ENCODE measurements around the gene MOSPD3.

MOSPD3 gene, protein sequence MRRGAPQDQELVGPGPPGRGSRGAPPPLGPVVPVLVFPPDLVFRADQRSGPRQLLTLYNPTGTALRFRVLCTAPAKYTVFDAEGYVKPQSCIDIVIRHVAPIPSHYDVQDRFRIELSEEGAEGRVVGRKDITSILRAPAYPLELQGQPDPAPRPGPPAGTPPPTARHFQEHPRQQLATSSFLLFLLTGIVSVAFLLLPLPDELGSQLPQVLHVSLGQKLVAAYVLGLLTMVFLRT

DNA sequence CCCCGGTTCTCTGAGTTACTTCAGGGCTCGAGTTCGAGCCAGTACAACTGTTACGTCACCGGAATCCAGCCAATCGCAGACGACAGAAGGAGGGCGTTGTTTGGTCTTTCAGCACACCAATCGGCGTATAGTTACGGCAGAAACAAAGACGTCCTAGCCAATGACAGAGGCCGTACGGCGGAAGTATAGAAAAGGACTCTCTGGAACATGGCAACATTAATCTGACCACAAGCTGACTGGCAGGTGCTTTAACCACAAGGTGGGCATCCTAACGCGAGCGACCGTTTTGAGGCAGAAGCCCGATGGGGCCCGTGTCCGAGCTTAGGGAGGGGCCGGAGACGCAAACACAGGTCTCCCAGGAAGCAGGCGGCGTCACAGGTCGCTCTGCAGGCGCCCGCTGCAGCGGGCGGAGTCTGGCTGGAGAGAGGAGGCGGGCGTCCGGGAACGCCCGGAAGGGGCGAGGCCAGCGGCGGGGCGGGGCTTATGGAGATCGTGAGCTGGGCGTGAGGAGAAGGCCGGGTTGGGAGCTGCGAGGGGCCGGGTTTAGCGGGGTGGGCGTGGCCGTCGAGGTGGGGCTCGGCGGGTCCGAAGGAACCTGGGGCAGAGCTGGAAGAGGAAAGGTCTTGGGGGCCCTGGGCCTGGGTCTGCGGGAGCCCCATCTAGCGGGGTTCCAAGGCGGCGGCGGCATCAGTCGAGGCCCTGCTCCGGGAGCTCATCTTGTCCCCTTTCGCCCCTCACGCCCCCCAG, at the start of gene MOSPD3:
Gene MOSPD3 (plus strand): TSS at position 558 of the 747 bp plus-strand sequence. CDS start 252 bp downstream, outside the sequence.
- TF ChIP-seq ZBTB7A (IDR thresholded peaks at IDR 0.05; ENCODE audit: low read depth): peak; percentile 76; the same call in 1 of the 2 replicates
- TF ChIP-seq TAF1 (IDR thresholded peaks at IDR 0.05; ENCODE audit: low read depth): peak; percentile 34
- peak; percentile 37; the same call in 1 of the 2 replicates for TF ChIP-seq FOXM1 (IDR thresholded peaks at IDR 0.05; ENCODE audit: borderline replicate concordance, low read depth)
- no peak for TF ChIP-seq NFIC (IDR thresholded peaks at IDR 0.05)
- peak; percentile 75 for TF ChIP-seq CREB1 (IDR thresholded peaks at IDR 0.05; ENCODE audit: low read depth)
- TF ChIP-seq YY1 (IDR thresholded peaks at IDR 0.05; ENCODE audit: low read depth): peak; percentile 63; the same call in 1 of the 2 replicates
- no peak for TF ChIP-seq EP300 (IDR thresholded peaks at IDR 0.05; ENCODE audit: borderline replicate concordance)

DNA sequence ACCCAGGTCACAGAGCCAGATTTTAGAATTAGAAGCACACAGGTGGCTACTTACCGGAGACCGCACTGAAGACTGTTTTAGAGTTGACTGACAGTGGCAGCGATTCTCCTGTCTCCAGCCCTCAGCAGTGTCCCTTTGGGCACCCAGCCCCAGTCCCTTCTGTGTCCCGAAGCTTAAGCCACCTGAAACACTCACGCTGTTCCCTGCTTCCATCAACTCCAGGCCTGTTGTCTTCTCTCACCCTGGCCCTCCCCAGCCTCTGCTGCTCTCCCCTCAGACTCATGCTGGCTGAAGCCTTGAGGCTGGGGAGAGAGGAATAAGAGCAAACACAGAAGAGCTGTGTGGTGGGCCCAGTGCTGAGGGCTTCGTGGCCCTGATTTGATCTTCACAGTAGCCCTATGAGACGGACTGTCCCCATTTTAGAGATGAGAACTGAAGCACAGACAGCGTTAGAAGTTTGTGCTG, 49.2 kb upstream of the MOSPD3 start:
- TF ChIP-seq TCF12 (IDR thresholded peaks at IDR 0.05; ENCODE audit: low read depth): no peak
- TF ChIP-seq ZBTB7A (IDR thresholded peaks at IDR 0.05; ENCODE audit: low read depth): no peak
- no peak for TF ChIP-seq YY1 (IDR thresholded peaks at IDR 0.05; ENCODE audit: low read depth)
- no peak for TF ChIP-seq CEBPB (IDR thresholded peaks at IDR 0.05)
- TF ChIP-seq FOXM1 (IDR thresholded peaks at IDR 0.05; ENCODE audit: borderline replicate concordance, low read depth): no peak
- no peak for TF ChIP-seq RAD21 (IDR thresholded peaks at IDR 0.05; ENCODE audit: low read depth)
- TF ChIP-seq EP300 (IDR thresholded peaks at IDR 0.05; ENCODE audit: borderline replicate concordance): no peak
- no peak for TF ChIP-seq EGR1 (IDR thresholded peaks at IDR 0.05)
- no peak for TF ChIP-seq TAF1 (IDR thresholded peaks at IDR 0.05; ENCODE audit: low read depth)
- TF ChIP-seq, protein P1, sequence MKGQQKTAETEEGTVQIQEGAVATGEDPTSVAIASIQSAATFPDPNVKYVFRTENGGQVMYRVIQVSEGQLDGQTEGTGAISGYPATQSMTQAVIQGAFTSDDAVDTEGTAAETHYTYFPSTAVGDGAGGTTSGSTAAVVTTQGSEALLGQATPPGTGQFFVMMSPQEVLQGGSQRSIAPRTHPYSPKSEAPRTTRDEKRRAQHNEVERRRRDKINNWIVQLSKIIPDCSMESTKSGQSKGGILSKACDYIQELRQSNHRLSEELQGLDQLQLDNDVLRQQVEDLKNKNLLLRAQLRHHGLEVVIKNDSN (IDR thresholded peaks at IDR 0.05): no peak
- no peak for TF ChIP-seq TEAD4 (IDR thresholded peaks at IDR 0.05)
- TF ChIP-seq NFIC (IDR thresholded peaks at IDR 0.05): no peak
- TF ChIP-seq, protein P2, sequence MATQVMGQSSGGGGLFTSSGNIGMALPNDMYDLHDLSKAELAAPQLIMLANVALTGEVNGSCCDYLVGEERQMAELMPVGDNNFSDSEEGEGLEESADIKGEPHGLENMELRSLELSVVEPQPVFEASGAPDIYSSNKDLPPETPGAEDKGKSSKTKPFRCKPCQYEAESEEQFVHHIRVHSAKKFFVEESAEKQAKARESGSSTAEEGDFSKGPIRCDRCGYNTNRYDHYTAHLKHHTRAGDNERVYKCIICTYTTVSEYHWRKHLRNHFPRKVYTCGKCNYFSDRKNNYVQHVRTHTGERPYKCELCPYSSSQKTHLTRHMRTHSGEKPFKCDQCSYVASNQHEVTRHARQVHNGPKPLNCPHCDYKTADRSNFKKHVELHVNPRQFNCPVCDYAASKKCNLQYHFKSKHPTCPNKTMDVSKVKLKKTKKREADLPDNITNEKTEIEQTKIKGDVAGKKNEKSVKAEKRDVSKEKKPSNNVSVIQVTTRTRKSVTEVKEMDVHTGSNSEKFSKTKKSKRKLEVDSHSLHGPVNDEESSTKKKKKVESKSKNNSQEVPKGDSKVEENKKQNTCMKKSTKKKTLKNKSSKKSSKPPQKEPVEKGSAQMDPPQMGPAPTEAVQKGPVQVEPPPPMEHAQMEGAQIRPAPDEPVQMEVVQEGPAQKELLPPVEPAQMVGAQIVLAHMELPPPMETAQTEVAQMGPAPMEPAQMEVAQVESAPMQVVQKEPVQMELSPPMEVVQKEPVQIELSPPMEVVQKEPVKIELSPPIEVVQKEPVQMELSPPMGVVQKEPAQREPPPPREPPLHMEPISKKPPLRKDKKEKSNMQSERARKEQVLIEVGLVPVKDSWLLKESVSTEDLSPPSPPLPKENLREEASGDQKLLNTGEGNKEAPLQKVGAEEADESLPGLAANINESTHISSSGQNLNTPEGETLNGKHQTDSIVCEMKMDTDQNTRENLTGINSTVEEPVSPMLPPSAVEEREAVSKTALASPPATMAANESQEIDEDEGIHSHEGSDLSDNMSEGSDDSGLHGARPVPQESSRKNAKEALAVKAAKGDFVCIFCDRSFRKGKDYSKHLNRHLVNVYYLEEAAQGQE (IDR thresholded peaks at IDR 0.05; ENCODE audit: low read depth): no peak

DNA sequence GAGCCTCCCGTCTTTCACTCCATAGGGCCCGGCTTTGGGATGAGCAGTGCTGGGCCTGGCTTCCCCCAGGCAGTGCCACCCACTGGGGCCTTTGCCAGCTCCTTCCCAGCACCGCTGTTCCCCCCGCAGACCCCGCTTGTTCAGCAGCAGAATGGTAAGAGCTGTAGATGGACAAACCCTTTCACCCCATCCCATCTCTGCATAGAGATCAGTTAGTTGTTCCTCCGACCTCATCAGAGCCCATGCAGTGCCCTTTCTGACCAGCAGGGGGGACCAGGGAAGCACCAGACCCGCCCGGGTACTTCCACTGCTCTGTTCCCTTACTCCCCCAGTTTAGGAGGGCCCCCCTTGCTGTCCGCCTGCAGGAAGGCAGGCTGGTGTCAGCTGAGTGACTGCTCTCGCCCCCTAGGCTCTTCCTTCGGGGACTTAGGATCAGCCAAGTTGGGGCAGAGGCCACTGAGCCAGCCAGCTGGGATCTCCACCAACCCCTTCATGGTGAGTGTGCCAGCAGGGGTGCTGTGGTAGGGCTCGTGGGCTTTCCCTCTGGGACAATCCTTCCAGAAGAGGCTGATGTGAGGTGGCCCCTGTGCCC, 48.4 kb upstream of the MOSPD3 start:
- no peak for TF ChIP-seq CEBPB (IDR thresholded peaks at IDR 0.05)
- TF ChIP-seq, protein P1 (IDR thresholded peaks at IDR 0.05): no peak
- peak; percentile 75 for TF ChIP-seq RAD21 (IDR thresholded peaks at IDR 0.05; ENCODE audit: low read depth)

DNA sequence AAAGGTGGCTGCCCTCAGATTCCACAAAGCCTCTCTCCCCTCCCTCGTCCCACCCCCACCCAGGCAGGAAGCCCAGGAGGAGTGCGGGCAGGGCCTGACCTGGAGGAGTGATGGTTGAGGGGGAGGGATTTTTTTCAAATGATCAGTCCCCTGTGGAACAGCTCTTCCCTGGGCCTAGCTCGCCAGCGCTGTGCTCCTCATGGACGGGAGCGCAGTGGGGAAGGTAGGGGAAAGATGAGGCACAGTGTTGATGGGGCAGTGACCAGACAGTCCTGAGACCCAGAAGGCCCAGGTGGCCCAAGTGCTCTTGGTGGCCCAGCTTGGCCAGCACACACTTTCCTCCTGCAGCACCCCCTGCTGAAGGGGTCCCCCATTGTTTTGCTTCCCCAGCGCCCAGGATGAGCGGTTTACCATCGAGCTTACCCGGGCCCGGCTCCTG, 47.2 kb upstream of the MOSPD3 start:
- TF ChIP-seq CREB1 (IDR thresholded peaks at IDR 0.05; ENCODE audit: low read depth): no peak
- TF ChIP-seq TAF1 (IDR thresholded peaks at IDR 0.05; ENCODE audit: low read depth): no peak
- no peak for TF ChIP-seq CEBPB (IDR thresholded peaks at IDR 0.05)

GRCh38 chr7:100566018-100566531, 46.3 kb upstream of the MOSPD3 start:
- TF ChIP-seq, protein P3, sequence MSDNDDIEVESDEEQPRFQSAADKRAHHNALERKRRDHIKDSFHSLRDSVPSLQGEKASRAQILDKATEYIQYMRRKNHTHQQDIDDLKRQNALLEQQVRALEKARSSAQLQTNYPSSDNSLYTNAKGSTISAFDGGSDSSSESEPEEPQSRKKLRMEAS (IDR thresholded peaks at IDR 0.05): no peak
- TF ChIP-seq TCF12 (IDR thresholded peaks at IDR 0.05; ENCODE audit: low read depth): no peak
- no peak for TF ChIP-seq CREB1 (IDR thresholded peaks at IDR 0.05; ENCODE audit: low read depth)
- TF ChIP-seq NFIC (IDR thresholded peaks at IDR 0.05): no peak
- TF ChIP-seq, protein P1 (IDR thresholded peaks at IDR 0.05): no peak
- TF ChIP-seq, protein P2 (IDR thresholded peaks at IDR 0.05; ENCODE audit: low read depth): no peak
- no peak for TF ChIP-seq TEAD4 (IDR thresholded peaks at IDR 0.05)
- no peak for TF ChIP-seq CEBPB (IDR thresholded peaks at IDR 0.05)
- TF ChIP-seq RAD21 (IDR thresholded peaks at IDR 0.05; ENCODE audit: low read depth): no peak
- TF ChIP-seq YY1 (IDR thresholded peaks at IDR 0.05; ENCODE audit: low read depth): no peak
- TF ChIP-seq EGR1 (IDR thresholded peaks at IDR 0.05): no peak
- no peak for TF ChIP-seq EP300 (IDR thresholded peaks at IDR 0.05; ENCODE audit: borderline replicate concordance)
- no peak for TF ChIP-seq FOXM1 (IDR thresholded peaks at IDR 0.05; ENCODE audit: borderline replicate concordance, low read depth)
- no peak for TF ChIP-seq ZBTB7A (IDR thresholded peaks at IDR 0.05; ENCODE audit: low read depth)
- no peak for TF ChIP-seq TAF1 (IDR thresholded peaks at IDR 0.05; ENCODE audit: low read depth)
